ENCODE data around the gene LINC01488.

Gene LINC01488

DNA sequence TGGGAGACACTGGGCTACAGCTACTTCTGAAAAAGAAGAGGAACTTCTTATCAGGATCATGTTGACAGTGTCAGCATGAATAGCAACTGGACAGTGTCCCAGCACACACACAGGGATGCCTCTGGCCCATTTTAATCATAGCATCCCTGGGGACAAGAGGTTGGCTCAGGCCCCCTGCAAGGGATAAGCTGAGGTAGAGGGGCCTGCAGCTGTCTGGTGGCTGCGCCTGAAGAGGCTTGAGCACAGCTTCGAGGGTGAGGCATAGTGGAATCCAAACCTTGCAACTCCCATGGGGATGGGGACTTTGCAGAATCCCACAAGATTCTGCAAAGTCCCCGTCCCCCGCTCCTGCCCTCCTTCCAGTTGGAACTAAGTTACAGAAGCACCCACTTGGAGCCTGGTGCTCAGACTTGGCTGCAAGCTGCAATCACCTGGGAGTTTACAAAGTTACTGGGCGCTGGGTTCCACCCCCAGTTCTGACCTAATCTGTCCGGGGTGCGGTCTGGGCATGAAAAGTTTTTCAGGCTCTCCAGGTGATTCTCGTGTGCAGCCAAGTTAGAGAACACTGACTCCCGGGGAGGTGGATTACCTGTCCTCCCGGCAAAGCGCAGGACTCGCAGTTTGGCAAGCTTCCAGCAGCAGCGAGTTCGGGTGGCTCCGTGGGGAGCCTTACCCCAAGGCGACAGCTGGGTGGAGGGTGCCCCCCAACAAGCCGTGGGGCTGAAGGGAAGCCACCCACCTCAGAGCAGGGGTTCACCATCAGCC, 16.0 kb upstream of the LINC01488 start:
- no peak for DNase-seq

DNA sequence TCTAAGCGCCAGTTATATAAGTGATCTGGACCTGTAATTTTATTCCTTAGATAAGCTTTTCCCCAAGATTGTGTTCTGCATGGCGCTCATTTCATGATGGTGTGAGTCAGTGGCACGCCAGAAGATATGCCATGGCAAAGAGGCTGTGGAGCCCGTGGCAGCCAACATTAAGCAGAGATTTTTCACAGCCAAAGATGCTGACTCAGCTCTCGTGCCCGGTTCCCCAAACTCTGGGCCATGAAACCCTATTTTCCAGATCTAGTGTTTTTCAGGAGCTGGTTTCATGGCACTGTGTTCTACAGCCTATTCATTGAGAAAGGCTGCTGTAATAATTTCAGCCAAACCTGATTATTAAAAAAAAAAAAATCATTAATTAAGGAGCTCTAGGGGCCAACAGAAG, 15.4 kb upstream of the LINC01488 start:
- no peak for DNase-seq

DNA sequence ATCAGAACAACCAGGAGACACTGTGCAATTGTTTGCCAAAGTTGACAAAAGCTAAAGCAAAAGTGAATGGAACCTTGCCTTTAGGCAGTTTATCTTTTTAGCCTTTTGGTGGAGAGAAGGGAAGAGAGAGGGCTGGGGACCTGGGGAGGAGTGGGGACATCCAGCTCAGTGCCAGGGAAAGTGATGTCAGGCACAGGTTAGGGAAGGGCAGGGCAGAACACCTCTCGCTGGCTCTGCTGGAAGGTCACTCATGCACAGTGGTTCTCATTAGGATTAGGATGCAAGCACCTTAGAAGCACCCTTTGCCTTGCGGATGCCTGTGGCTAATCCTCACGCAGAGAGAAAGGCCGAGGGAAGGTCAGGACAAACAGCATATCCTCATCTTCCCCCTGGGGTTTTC, 14.3 kb upstream of the LINC01488 start:
- no peak for DNase-seq

DNA sequence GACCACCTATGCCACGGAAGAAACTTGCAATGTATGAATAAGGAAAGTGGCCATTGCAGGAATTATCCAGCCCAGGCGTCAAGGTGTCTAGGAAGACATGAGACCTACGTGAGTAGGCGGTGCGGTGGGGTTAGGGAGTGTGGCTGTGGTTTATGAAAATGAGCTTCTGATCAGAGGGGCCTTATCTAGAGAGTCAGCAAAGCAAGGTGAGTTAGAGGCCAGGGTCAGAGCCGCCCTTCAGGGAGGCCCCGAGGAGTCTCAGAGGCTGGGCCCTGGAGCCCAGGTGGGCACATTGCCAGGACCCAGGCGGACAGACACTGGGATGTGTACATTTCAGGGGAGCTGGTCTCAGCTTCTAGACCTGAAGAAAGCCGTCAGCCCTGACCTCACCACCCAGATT, 13.8 kb upstream of the LINC01488 start:
- no peak for DNase-seq

DNA sequence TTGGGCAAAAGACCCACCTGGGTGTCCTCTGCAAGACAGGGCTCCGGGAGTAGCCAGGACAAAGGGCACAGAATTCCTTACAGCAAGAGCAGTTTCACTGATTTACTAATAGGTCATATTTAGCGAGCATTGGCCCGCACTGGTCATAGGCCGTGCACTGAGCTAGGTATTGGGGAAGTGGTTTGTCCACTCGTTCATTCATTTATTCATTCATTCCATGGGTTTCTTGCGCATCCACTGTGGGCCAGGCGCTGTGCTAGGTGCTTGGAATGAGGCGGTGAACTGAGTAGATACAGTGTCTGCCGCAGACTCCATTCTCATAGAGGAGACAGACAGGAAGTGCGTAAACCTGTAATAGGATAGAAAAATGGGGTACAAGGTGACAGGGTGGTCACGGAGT, 13.2 kb upstream of the LINC01488 start:
- no peak for DNase-seq

DNA sequence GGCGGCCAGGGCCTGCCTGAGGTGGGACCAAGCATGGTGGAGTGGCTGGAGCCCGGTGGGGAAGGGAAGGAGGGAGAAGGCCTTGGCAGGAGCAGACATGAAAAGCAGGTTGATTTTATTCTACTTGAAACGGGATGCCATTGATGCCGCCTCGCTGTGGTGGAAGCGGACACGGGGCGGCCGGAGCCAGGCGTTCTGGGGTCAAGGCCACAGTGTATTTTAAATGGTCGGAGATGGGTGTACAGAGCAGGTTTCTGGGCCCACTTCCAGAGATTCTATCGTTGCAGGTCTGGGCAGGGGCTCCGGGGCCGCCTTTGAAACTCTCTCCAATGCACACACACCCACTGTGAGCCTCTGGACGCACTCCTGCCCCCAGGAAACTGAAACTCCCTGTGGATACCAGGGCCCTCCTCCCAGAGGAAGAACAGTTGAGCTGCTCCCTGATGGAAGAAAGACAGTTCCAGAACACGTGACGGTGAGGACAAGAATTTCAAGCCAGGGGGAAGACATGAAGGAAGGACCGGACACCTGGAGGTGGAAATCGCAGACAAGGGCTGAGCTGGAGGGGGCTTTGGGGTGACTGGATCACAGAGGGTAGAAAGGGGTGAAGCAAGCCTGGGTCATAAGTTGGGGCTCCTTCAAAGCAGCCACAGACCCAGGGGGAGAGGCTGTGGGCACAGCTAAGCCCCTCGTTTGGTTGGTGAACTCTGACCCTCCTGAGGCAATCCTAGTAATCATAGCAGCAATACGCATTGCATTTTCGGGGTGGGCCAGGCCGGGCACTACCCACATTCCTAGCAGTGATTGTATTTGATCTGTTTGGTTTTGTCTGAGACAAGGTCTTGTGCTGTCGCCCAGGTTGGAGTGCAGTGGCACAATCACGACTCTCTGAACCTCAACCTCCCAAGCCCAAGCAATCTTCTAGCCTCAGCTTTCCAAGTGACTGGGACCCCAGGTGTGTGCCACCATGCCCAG, 12.3 kb upstream of the LINC01488 start:
- DNase-seq: no peak

DNA sequence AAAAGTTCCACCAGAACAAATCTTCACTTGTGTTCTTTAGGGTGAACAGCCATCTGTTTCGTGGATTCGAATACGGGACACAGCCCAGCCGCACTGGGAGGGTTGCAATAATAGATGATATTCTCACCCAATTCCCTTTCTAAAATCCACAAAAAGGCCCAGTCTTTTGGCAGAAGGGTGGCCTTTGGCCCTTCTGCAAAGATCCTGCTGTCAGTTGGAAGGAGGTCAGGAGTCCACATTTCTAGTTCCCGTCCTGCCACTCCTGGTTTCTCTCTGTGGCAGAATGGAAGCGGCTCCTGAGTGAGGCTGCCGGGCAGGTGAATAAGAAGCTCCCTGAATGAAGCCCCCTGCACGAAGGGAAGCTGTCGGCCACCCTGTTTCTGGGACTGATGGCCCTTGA, 11.2 kb upstream of the LINC01488 start:
- DNase-seq: no peak

DNA sequence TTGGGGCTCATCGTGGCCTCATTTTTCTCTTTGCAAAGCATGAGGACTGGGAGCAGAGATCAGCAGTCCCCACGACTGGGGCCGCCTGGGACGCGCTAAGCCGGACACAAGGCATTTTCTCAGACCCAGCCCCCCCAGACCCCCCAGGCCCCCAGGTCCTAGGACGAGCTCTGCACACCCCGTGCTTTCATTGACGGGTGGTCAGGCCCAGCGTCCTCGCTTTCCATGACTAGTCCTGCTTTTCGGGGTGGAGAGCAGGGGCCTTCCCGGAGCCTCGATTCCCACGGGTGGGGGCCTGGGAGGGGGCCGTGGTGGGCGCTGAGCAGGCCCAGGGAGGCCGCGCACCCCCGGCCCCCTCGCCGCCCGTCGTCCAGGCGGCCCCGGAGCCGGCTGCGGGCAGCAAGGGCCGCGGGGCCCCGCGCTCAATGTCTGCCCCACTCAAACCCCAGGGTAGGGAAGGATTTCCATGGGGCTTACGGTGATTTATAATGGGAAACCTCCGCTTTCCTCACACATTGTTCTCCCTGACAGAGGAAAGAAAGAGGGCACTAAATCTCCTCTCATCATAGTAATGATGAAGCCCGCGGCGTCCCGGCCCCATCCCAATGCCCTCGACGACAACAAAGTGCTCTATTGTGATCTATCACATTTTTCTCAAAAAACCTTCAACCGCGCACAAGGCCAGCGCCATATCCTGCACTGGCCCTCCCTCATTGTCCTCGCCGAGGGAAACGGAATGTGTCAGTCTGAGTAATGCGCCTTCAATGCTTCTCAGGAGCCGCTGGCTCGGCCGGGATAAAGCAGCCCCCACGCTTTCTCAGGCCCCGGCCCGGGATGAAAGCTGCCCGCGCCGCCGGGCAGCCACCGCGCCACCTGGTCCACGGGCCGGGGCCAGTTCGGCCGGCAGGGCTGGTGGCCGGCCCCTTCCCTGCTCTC, 10.4 kb upstream of the LINC01488 start:
- DNase-seq: no peak

DNA sequence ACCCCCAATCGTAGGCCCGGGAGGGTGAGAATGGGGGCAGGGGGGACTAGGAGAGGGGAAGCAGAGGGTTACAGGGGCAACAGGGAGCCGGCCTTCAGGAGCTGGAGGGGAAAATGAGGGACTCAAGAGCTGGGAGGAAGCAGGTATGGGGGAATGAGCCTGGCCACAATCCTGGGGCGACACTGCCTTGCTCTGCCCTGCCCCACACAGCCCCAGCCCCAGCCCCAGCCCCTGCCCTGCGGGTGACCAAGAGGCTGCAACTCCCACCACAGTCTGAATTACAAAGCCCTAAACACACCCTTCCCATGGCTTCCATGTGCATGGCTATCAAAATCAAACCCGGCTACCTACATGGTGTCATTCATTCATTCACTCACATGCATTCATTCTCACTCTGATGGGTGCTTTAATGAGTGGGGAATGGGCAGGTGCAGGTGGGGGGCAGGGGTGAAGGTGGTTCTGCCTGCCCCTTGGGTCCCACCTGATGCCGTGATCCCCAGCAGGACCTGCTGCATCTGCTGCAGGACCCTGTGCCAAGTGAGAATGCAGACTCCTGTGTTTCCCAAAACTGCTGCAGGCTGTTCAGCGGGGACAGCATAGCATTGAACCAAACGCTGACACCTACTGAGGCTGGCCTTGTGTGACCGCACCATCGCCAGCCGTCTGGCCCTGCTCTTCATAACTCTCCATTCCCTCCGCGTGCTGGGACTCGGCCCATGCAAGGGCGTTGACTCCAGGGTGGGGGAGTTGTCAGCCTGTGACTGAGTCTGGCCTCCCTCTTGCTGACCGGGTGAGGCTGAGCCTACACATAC, 9.5 kb upstream of the LINC01488 start:
- no peak for DNase-seq

DNA sequence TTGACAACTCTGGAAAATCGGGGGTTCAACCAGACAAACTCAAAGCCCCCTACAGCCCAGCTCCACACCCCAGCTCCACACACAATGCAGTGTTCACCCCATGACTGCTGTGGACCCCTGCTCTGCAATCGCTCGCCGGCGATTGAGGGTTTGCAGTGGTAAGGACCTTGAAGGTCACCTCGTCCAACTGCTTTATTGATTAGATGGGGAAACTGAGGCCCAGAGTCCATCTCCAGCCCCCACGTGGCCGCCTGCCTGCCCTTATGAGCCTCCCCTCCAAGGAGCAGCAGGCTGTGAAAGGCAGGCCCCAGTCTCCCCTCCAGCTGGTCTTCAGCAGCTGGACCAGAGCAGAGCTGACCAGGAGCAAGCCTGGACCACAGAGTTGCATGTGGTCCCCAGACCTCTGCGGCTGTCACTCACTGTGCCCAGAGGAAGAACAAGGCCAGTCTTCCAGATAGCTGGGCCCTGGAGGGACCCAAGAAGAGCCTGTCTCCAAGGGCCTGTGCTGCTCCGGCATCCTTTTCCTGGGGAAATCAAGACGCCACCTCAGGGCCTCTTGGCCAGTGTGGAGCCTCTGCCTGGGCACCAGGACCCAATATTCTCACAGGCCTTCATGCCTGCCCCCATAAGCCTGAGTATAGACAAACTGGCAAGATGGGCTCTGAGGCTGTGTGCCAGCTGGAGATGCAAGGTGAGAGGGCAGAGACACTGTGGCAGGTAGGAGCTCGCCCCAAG, 8.8 kb upstream of the LINC01488 start:
- DNase-seq: no peak

DNA sequence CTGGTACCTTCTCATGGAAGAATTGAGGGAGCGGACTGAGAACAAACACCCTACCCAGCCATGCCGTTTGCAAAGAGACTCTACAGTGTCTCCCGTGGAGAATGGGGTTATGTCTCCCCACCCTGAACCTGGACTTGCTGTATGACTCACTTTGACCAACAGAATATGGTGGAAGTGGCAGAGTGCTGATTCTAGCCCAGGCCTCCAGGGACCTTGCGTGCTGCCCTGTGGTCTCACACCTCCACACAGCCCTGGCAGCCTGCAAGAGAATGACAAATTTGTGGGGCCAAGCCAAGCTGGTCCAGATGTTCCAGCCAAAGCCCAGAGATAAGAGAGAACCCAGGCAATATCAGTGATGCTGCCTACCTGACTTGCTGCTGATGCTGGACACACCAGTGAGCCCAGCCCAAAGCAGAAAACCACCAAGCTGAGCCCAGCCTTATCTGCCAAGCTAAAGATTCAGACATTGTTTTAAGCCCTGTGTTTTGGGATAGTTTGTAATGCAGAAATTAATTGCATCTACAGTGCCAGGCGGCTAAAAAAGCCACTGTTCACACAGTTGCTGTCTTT, 8.1 kb upstream of the LINC01488 start:
- no peak for DNase-seq

DNA sequence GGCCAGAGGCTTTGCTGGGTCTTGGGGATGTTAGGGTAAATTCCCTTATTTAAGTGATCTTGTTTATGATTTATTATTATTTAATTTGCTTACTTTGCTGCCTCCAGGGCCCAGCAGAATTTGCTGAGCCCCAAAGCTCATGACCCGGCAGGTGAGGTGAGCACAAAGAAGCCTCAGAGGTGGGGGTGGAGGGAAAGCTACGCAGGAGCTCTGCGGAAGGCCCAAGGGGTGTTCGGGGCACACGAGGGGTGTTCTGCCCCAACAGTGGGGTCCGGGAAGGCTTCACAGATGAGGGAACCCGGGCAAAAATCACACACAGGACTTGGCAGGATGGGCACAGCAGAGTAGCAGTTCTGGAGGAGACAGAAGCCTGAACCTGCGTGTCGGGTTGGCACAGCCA, 6.7 kb upstream of the LINC01488 start:
- no peak for DNase-seq

DNA sequence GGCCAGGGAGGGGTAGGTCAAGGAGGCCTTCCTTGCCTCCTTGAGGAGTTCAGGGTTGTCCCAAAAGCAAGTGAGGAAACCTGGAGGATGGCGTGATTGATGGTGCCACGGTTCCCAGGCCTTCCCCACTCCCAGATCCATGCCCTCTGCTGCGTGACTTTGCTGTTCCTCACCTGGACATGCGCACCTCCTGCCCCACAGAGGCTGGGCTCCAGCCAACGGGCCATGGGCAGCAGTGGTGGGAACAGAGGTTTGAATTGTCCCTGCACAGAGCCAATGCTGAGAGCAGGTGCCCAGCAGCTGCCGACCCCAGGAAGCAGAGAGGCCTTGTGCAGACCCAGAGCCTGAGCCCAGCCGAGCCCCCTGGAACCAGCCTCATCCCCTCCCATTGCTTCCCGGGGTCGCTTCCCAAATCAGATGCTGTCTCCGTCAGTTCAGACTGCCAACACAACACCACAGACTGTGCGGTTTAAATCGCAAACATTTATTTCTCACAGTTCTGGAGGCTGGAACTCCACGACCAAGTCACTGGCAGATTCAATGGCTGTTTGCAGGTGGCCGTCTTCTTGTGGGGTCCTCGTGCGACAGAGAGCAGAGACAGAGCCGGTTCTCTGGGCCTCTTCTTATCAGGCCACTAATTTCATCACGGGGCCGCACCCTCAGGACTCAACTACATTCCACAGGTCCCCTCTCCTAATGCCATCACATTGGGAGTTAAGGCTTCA, 6.2 kb upstream of the LINC01488 start:
- DNase-seq: no peak

DNA sequence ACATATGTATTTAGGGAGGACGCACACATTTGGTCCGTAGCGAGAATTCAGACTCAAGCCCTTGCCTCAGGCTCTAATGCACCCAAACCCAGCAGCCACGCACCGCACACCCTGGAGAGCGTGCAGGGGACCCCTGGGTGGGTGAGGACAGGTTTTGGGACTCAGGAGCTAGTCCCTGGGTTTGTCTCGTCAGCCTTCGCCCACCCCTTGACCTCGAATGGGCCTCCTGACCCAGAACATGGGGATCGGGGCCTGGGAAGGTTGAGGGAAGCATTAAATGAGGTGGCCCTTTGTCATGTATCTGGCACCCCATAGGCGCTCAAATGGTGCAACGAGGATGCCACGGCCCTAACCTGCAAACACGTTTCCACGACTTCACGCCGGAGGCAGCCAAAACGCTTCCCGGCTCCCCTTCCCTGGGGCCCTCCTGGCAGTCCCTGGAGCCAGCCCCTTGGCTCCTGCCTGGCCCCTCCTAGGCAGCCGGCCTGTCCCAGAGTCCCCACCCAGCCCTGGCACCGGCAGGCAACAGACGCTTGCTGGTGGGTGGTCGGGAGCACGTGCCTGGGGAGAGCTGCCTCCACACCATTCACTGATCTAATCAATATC, 5.5 kb upstream of the LINC01488 start:
- no peak for DNase-seq

DNA sequence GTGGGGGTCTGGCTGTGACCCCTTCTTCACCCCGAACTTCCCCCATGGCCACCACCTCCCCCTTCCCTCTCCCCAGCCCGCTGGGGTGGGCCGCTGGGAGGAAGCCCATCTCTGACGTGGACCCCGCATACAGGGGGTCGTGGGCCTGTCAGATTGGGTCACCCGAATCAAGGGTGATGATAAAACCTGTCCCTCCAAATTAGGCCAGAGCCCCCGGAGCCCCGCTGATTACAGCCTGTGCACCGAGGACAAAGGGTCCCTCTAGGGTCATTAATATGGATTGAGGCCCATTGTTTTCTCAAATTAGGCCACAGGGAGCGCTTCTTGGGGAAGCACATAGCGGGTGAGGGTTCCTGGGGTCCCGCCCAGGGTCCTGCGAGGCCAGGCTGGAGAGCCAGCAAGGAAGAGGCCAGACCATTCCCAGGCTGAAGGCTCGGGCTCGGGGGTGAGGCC, 4.9 kb upstream of the LINC01488 start:
- no peak for DNase-seq

DNA sequence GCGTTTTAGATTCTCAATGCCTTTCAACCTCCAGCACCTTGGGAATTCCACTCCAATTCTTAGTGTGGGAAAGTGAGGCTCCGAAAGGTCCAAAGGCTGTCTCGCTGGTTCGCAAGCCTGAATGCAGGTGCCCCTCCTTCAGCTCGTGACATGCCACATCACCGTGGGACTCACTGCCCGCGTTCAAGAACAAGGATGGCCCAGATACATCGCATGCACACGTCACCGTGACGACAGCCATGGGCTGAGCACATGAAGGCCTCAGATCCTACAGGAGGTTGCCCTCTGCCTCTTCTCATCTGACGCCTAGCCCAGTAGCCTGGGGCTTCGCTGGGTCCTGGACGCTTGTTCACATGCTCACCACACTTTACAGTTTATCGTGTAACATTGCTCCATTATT, 4.4 kb upstream of the LINC01488 start:
- no peak for DNase-seq

DNA sequence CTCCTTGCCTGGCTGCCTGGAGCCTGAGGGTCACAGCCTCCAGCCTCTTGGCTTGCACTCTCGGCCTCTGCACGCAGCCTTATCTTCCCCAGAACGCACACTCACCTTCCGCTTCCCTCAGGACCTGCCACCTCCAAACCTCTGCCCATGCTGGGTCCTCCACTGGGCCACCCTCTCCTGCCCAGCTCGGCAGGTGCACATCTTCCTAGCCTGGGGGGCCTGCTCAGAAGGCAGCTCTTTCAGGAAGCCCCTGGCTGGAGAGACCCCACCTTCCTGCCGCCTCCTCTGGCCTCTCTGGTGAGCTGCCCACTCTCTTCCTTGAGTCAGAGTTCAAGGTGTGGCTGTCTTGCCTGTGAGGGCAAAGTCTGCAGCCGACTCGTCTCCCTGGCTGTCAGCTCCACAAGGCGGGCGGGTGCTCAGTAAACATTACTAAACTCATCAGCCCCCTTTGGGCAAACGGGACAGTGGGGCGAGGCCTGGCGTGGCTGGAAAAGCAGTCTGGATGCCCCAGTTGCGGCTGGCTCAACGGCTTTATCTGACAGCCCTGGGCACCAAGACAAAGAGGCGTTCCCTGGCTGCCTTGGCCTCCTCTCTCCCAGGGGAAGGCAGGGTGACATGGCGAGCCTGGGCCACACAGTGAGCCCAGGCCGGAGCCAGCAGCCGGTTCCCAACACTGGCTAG, 1.7 kb upstream of the LINC01488 start:
- DNase-seq: no peak

DNA sequence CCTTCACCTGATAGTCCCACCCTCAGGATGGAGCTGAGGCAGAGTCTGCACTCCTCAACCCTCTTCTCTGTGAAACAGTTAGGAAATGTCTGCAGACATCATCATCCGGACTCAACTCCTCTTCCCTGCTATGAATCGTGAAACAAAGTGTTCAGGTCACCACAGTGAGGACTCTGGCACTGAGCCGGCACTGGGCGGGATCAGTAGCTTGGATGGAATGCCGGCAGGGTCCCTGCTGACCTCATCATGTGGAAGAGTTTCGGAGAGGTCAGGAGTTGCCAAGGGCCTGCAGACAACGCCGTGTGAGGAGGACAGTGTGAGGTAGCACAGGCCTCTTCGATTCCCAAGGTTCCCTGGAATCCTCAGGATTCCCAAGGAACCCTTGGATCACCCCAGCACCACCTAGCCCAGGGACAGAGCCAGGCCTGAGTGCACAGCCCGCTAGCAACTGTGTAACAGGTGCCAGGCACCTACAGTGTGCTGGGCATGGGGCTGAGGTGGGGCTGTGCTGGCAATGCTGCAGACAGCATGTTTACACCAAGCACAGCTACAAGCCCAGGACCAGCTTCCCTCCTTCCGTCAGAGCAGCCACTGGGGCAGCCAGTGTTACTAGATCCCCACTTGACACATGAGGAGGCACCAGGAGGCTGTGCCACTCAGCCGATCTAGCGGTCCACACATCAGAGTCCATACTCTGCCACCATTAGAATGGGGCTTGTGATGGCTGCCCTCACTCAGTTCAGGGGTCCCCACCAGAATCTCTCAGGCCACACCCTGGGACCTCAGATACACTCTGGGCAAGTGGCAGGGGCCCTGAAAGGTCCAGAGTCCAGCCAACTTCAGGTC, 693 bp upstream of the LINC01488 start:
- no peak for DNase-seq

Measured in NCI-H2227 treated with DMSO at 0.1 percent for 48 hours (cell line).